NB4 (cell line): Measurements from ENCODE around the gene UST.

ENCODE experiments used
- DNase-seq: peaks from one replicate; pipeline ENCODE4 v3.0.0; 2010; ENCODE audit warnings: low read depth
- H3K4me3 ChIP-seq: one replicate; pipeline ENCODE4 v1.5.1; 2011; ENCODE audit warnings: mild to moderate bottlenecking, low read depth, low read length, moderate library complexity
- MYC ChIP-seq: IDR thresholded peaks from 2 replicates; pipeline ENCODE4 v1.6.1; 2011; ENCODE audit warnings: low read depth, low read length
- POLR2A ChIP-seq: IDR thresholded peaks from 2 replicates; pipeline ENCODE4 v1.6.1; 2011; ENCODE audit warnings: mild to moderate bottlenecking; ENCODE audit not compliant: insufficient read length; ENCODE audit errors: extremely low read depth
- TF ChIP-seq, protein P1 (sequence below): IDR thresholded peaks from one replicate; pipeline ENCODE4 v1.5.1; 2012; ENCODE audit warnings: low read depth, low read length
- TF ChIP-seq, protein P2 (sequence below): IDR thresholded peaks from 2 replicates; pipeline ENCODE4 v1.6.1; 2011; ENCODE audit warnings: low read depth, low read length

The UST gene

DNA sequence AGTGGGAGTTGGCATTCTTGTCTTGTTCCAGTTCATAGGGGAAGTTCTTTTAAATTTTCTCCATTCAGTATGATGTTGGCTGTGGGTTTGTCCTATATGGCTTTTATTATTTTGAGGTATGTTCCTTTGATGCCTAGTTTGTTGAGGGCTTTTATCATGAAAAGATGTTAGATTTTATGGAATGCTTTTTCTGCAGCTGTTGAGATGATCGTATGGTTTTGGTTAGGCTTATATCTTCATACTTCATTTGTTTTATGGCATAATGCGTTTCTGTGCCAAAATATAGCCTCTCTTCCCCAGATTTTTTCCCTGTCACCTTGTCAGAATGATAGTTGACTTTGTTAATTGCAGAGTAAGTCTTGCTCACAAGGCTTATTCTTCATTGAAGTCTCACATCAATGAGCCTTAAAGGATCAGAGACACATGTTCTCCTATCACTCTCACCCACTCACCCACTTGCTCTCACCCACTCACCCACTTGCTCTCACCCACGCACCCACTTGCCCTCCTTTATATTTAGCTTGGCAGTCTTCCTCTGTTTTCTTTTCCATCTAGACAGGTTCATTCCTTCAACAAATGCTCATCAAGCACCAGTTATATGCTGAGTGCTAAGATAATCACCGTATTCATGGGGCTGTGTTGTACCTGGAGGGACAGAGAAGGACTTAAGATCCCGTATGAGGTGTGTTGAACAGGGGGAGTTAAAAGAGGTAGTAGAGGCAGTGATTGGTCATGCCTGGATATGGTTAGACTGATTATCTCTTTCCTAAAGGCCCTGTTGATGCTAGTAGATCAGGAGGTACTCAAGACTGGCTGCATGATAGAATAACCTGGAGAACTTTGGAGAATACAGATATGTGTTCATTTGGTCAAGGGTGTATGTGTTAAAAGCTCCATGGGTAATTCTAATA is 19.3 kb downstream of the UST start:
- TF ChIP-seq MYC: no peak
- no peak for TF ChIP-seq POLR2A
- TF ChIP-seq, protein P1, sequence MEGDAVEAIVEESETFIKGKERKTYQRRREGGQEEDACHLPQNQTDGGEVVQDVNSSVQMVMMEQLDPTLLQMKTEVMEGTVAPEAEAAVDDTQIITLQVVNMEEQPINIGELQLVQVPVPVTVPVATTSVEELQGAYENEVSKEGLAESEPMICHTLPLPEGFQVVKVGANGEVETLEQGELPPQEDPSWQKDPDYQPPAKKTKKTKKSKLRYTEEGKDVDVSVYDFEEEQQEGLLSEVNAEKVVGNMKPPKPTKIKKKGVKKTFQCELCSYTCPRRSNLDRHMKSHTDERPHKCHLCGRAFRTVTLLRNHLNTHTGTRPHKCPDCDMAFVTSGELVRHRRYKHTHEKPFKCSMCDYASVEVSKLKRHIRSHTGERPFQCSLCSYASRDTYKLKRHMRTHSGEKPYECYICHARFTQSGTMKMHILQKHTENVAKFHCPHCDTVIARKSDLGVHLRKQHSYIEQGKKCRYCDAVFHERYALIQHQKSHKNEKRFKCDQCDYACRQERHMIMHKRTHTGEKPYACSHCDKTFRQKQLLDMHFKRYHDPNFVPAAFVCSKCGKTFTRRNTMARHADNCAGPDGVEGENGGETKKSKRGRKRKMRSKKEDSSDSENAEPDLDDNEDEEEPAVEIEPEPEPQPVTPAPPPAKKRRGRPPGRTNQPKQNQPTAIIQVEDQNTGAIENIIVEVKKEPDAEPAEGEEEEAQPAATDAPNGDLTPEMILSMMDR: no peak
- TF ChIP-seq, protein P2, sequence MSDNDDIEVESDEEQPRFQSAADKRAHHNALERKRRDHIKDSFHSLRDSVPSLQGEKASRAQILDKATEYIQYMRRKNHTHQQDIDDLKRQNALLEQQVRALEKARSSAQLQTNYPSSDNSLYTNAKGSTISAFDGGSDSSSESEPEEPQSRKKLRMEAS: no peak
- DNase-seq: no peak
- H3K4me3 ChIP-seq: no peak overlapping the region

GRCh38 chr6:148768646-148769270 is 21.9 kb downstream of the UST start:
- no peak for TF ChIP-seq MYC
- TF ChIP-seq, protein P2: no peak
- TF ChIP-seq, protein P1: no peak
- no peak overlapping the region for H3K4me3 ChIP-seq
- no peak for DNase-seq

DNA sequence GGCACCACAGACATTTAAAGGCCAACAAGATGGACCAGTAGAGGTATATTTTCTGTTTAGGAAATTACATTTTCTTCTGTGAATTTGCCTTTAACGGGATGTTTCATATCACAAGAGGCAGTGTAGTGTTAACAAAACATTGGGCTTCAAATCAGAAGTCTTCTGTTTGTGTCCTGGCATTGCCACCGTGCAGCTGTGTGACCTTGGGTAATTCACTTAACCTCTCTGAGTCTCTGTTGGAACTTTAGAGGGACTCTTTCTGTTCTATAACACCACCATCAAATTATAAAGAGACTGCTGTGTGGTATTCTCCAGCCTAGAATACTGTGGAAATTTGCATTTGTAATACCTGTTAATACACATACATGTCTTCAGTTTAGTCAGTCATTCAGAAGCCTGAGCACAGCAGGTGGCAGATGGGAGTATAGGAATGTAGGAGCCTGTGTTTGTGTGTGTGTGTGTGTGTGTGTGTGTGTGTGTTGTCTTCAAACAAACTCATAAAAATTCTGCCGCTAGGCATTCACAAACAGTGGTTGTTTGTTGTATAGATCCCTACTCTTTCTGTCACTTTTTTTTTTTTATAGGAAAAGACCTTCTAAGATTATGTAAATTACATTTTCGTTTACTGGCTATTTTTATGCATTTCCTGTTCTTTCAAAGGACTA is 22.6 kb downstream of the UST start:
- TF ChIP-seq, protein P1: no peak
- TF ChIP-seq POLR2A (no peak), MYC (no peak)
- TF ChIP-seq, protein P2: no peak
- H3K4me3 ChIP-seq: no peak overlapping the region
- no peak for DNase-seq

GRCh38 chr6:148770408-148771211 is 23.8 kb downstream of the UST start:
- DNase-seq: peak; percentile 19
- H3K4me3 ChIP-seq: no peak overlapping the region
- TF ChIP-seq MYC (no peak), POLR2A (no peak)
- TF ChIP-seq, protein P2: no peak
- TF ChIP-seq, protein P1: no peak

DNA sequence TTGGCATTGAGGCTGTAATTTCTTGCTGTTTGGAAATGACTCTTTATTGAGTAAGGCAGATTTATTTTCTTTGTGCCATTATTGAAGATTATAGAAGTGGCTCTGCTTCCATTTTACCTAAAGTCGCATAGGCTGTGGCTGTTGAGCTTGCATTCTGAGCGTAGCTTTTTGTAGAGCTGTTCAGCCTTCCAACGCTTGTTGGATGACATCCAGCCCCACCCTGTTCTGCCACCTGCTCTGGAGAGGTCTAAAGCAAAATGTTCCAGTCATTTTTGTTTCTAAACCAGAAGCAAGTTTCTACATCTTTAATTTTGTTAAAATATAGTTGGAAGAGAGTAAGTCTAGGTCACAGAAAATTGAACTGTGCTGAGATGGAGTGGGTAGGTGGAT is 24.4 kb downstream of the UST start:
- DNase-seq: no peak
- TF ChIP-seq, protein P1: no peak
- TF ChIP-seq, protein P2: no peak
- TF ChIP-seq MYC: no peak
- no peak for TF ChIP-seq POLR2A
- H3K4me3 ChIP-seq: no peak overlapping the region
